HEK293T (cell line): ENCODE measurements around the gene CFAP74.

Experiments
- ARNT ChIP-seq: fragments of 450-650 bp; IDR thresholded peaks from 2 replicates; pipeline ENCODE4 v1.6.1; 2017; ENCODE audit warnings: mild to moderate bottlenecking
- ELF4 ChIP-seq: fragments of 450-650 bp; IDR thresholded peaks from 2 replicates; pipeline ENCODE4 v1.6.1; 2017; ENCODE audit warnings: antibody characterized with exemption
- FOXK2 ChIP-seq: fragments of 450-650 bp; IDR thresholded peaks from 2 replicates; pipeline ENCODE4 v1.6.1; 2016; ENCODE audit warnings: mild to moderate bottlenecking
- FOXM1 ChIP-seq: fragments of 450-650 bp; IDR thresholded peaks from 2 replicates; pipeline ENCODE4 v1.6.1; 2017; ENCODE audit warnings: mild to moderate bottlenecking, borderline replicate concordance
- L3MBTL2 ChIP-seq: fragments of 450-650 bp; conservative IDR thresholded peaks from 2 replicates; pipeline ENCODE4 v1.6.1; 2016; ENCODE audit warnings: mild to moderate bottlenecking
- LEF1 ChIP-seq: fragments of 450-650 bp; IDR thresholded peaks from 2 replicates; pipeline ENCODE4 v1.6.1; 2017; ENCODE audit warnings: mild to moderate bottlenecking, borderline replicate concordance
- SUZ12 ChIP-seq: fragments of 450-650 bp; IDR thresholded peaks from 2 replicates; pipeline ENCODE4 v1.6.1; 2016; ENCODE audit warnings: mild to moderate bottlenecking
- TARDBP ChIP-seq: fragments of 450-650 bp; IDR thresholded peaks from 2 replicates; pipeline ENCODE4 v1.6.1; 2016

- TF ChIP-seq TARDBP (no peak), FOXM1 (no peak), ELF4 (no peak), ARNT (no peak), L3MBTL2 (no peak), FOXK2 (no peak), SUZ12 (no peak), LEF1 (no peak)
Measured at GRCh38 chr1:2000850-2001249, 2.7 kb downstream of the CFAP74 start.
